ENCODE results near the gene CD109.

Gene CD109

DNA sequence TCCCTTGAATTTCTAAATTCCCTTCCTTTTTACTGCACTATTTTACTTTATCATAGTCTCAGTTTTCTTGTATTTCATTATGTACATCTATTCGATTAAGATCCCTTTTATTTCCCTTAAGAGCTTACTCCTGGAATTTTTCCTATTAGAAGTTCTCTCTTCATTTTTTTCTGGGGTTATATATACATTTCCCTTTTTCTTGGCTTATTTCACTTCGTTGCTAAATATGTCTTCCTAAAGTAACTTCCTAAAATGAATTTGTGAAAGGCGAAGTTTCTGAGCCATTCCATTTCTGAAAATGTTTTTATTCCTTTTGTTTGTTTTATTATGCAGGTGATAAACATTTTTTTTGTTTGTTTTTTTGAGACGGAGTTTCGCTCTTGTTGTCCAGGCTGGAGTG, 5.9 kb upstream of the CD109 start:
- TF ChIP-seq POLR2AphosphoS5 (IDR thresholded peaks at IDR 0.05; ENCODE audit: low read depth, low read length) (no peak), SIN3A (IDR thresholded peaks at IDR 0.05; ENCODE audit: borderline replicate concordance, insufficient read depth, low read length) (no peak), REST (IDR thresholded peaks at IDR 0.05; ENCODE audit: insufficient read depth in 1 of 2, low read depth in 2 of 2, low read length in 2 of 2) (no peak), FOXP2 (optimal IDR thresholded peaks at IDR 0.05; ENCODE audit: borderline replicate concordance, extremely low read depth, extremely low read length, insufficient read depth) (no peak), TAF1 (IDR thresholded peaks at IDR 0.05; ENCODE audit: borderline replicate concordance, insufficient read depth, low read length) (no peak)

DNA sequence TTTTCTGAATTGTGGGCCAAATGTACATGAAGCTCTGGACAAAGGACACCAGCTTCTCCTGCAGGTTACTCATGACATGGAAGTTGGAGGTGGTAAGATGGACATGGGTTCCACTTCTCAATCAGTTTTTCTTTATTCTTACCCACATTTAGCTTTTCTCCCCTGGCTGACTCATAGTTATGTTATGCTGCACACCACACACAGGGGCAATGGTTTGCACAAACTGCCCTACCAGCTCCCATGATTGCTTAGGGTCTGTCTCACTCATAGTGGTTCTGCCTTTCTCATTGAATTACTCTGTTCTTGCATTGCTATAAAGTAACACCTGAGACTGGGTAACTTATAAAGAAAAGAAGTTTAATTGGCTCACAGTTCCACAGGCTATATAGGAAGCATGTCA, 4.5 kb upstream of the CD109 start:
- no peak for TF ChIP-seq POLR2AphosphoS5 (IDR thresholded peaks at IDR 0.05; ENCODE audit: low read depth, low read length)
- TF ChIP-seq FOXP2 (optimal IDR thresholded peaks at IDR 0.05; ENCODE audit: borderline replicate concordance, extremely low read depth, extremely low read length, insufficient read depth): no peak
- TF ChIP-seq SIN3A (IDR thresholded peaks at IDR 0.05; ENCODE audit: borderline replicate concordance, insufficient read depth, low read length): no peak
- no peak for TF ChIP-seq REST (IDR thresholded peaks at IDR 0.05; ENCODE audit: insufficient read depth in 1 of 2, low read depth in 2 of 2, low read length in 2 of 2)
- TF ChIP-seq TAF1 (IDR thresholded peaks at IDR 0.05; ENCODE audit: borderline replicate concordance, insufficient read depth, low read length): no peak

GRCh38 chr6:73694711-73695411, 1.1 kb upstream of the CD109 start:
- TF ChIP-seq REST (IDR thresholded peaks at IDR 0.05; ENCODE audit: insufficient read depth in 1 of 2, low read depth in 2 of 2, low read length in 2 of 2) (no peak), SIN3A (IDR thresholded peaks at IDR 0.05; ENCODE audit: borderline replicate concordance, insufficient read depth, low read length) (no peak), POLR2AphosphoS5 (IDR thresholded peaks at IDR 0.05; ENCODE audit: low read depth, low read length) (no peak), FOXP2 (optimal IDR thresholded peaks at IDR 0.05; ENCODE audit: borderline replicate concordance, extremely low read depth, extremely low read length, insufficient read depth) (no peak), TAF1 (IDR thresholded peaks at IDR 0.05; ENCODE audit: borderline replicate concordance, insufficient read depth, low read length) (no peak)

GRCh38 chr6:73696966-73697655, 1.1 kb downstream of the CD109 start:
- TF ChIP-seq REST (IDR thresholded peaks at IDR 0.05; ENCODE audit: insufficient read depth in 1 of 2, low read depth in 2 of 2, low read length in 2 of 2): no peak
- no peak for TF ChIP-seq TAF1 (IDR thresholded peaks at IDR 0.05; ENCODE audit: borderline replicate concordance, insufficient read depth, low read length)
- TF ChIP-seq SIN3A (IDR thresholded peaks at IDR 0.05; ENCODE audit: borderline replicate concordance, insufficient read depth, low read length): no peak
- TF ChIP-seq FOXP2 (optimal IDR thresholded peaks at IDR 0.05; ENCODE audit: borderline replicate concordance, extremely low read depth, extremely low read length, insufficient read depth): no peak
- TF ChIP-seq POLR2AphosphoS5 (IDR thresholded peaks at IDR 0.05; ENCODE audit: low read depth, low read length): no peak

Data from PFSK-1 (cell line).